ENCODE measurements around the gene UNC13A. TPM values are rescaled to one million over a fixed set of nuclear protein-coding genes. Genes with fewer than 3 reads are reported as not detected.

Gene UNC13A
- total RNA-seq, 2 donors from 2014 or later: 1.3 to 2.6 TPM

DNA sequence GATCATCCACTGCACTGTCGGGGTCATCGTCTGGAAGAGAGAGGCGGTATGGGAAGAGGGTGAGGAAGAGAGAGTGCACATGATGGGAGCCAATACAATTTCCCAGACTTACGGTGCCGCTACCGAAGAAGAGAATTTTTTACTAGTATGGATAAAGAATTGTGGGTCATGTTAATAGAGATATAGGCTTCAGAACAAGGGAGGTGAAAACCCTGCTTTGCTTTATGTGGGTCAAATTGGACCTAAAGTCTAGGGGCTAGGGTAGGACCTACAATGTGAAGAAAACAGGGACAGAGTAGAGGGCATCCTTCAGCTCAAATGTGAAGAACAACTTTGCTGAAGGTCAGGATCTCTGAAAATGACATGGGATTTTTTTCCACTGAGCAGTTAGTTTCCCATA, 29.9 kb downstream of the UNC13A start:
- no peak for TF ChIP-seq POLR2A (IDR thresholded peaks at IDR 0.05)
- WGBS, 2 donors: 81 to 89% methylated on average over 6 of the region's 6 CpGs
- DNase-seq (no peak), ATAC-seq (no peak)
- Histone ChIP-seq H3K27me3 (no peaks in the 10 kb centered on the region), H3K4me1 (no peaks in the 10 kb centered on the region), H3K4me3 (no peak overlapping the region), H3K9me3 (no peaks in the 10 kb centered on the region), H3K36me3 (replicated peaks in 1 of 2; ENCODE audit: insufficient read depth in 1 of 2, low read depth in 2 of 2) (no peaks in the 10 kb centered on the region), H3K27ac (no peak overlapping the region)
- intact Hi-C loops (cut with DNase I): no loop called here

DNA sequence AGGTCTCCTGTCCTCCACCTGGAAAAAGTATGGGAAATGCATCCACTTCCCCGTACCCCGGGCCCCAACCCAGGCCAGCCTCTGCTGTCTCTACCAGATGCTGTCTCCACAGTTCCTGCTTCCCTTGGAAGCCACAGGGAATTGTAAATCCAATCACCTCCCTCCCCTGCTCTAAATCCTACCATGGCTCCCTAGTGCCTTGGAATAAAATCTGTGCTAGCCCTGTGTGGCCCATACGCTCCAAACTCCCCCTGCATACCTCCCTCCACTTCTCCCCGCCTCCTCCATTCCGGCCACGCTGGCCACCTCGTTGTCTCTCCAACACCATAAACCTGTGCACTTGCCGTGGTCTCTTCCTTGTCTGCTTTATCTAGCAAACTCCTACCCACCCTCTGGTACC, 31.2 kb downstream of the UNC13A start:
- Histone ChIP-seq H3K27me3 (no peaks in the 10 kb centered on the region), H3K4me1 (no peaks in the 10 kb centered on the region), H3K36me3 (replicated peaks in 1 of 2; ENCODE audit: insufficient read depth in 1 of 2, low read depth in 2 of 2) (no peaks in the 10 kb centered on the region), H3K27ac (no peak overlapping the region), H3K9me3 (no peaks in the 10 kb centered on the region), H3K4me3 (no peak overlapping the region)
- 65 to 83% methylated on average over 8 of the region's 8 CpGs for WGBS, 2 donors
- ATAC-seq (no peak), DNase-seq (no peak)
- no peak for TF ChIP-seq POLR2A (IDR thresholded peaks at IDR 0.05)
- TF ChIP-seq, protein P1, sequence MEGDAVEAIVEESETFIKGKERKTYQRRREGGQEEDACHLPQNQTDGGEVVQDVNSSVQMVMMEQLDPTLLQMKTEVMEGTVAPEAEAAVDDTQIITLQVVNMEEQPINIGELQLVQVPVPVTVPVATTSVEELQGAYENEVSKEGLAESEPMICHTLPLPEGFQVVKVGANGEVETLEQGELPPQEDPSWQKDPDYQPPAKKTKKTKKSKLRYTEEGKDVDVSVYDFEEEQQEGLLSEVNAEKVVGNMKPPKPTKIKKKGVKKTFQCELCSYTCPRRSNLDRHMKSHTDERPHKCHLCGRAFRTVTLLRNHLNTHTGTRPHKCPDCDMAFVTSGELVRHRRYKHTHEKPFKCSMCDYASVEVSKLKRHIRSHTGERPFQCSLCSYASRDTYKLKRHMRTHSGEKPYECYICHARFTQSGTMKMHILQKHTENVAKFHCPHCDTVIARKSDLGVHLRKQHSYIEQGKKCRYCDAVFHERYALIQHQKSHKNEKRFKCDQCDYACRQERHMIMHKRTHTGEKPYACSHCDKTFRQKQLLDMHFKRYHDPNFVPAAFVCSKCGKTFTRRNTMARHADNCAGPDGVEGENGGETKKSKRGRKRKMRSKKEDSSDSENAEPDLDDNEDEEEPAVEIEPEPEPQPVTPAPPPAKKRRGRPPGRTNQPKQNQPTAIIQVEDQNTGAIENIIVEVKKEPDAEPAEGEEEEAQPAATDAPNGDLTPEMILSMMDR (IDR thresholded peaks at IDR 0.05): no peak
- intact Hi-C loops (cut with DNase I): no loop called here

DNA sequence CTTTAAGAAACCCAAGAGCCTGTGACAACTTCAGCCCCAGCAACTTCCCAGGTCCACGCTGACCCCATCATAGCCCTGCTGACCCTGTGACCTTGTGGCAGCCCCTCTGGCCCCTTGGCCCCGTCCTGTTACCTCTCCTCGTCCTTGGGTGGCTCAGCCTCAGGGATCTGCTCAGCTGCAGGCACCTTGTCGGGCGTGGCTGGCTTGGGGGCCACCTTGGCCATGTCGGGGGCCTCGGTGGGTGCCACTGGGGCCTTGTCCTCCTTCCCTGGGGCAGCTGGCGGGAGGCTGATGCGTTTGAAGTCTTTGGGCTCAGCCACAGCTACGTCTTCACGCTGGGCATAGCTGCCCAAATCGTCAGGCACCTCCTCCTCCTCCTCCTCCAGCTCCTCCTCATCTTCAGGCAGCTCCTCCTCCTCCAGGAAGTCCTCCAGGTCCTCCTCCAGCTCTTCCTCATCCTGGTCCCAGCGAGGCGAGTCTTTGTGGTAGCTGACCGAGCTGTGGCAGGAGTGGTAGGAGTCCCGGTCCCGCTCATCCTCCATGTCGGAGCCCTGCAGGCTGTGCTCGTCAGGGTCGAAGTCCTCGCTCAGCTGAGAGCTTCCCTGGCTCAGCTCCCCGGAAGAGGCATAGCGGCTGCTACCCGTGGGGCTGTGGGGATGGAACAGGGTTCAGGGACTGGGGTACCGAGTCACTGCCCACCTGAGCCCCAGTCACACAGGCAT, 32.2 kb downstream of the UNC13A start:
- DNase-seq: no peak
- intact Hi-C loops (cut with DNase I): no loop called here
- whole genome bisulfite sequencing, 2 donors: 74 to 79% methylated on average over 11 to 23 of the region's 25 CpGs
- no peaks in the 10 kb centered on the region for H3K4me1 ChIP-seq
- ATAC-seq: no peak
- H3K27ac ChIP-seq: no peak overlapping the region
- TF ChIP-seq, protein P1 (IDR thresholded peaks at IDR 0.05): no peak
- TF ChIP-seq POLR2A (IDR thresholded peaks at IDR 0.05): no peak
- H3K27me3 ChIP-seq: no peaks in the 10 kb centered on the region
- H3K9me3 ChIP-seq: no peaks in the 10 kb centered on the region
- no peak overlapping the region for H3K4me3 ChIP-seq
- no peaks in the 10 kb centered on the region for H3K36me3 ChIP-seq (replicated peaks in 1 of 2; ENCODE audit: insufficient read depth in 1 of 2, low read depth in 2 of 2)

DNA sequence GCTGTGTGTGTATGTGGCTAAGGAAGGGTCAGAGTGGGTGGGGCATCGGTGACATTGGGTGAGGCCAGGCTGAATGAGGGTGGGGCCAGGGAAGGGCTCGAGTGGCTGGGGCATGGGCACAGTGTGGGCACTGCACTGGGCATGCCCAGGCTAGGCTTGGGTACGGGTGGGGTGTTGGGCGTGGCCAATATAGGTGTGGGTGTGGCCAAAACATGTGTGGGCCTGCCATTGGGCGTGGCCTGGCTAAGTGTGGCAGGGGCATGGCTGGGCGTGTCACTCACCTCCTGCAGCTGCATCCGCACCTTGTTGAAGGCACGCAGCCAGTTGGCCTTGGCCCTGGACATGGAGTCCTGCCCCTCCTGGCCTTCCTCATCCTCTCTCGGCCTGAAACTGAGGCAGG, 33.2 kb downstream of the UNC13A start:
- intact Hi-C loops (cut with DNase I): no loop called here
- Histone ChIP-seq H3K4me3 (no peak overlapping the region), H3K9me3 (no peaks in the 10 kb centered on the region), H3K27ac (no peak overlapping the region), H3K36me3 (replicated peaks in 1 of 2; ENCODE audit: insufficient read depth in 1 of 2, low read depth in 2 of 2) (no peaks in the 10 kb centered on the region), H3K27me3 (no peaks in the 10 kb centered on the region), H3K4me1 (no peaks in the 10 kb centered on the region)
- no peak for DNase-seq
- peak; percentile 18 for ATAC-seq
- WGBS, 2 donors: 73 to 77% methylated on average over 9 of the region's 9 CpGs
- TF ChIP-seq, protein P1 (IDR thresholded peaks at IDR 0.05): no peak
- TF ChIP-seq POLR2A (IDR thresholded peaks at IDR 0.05): no peak

DNA sequence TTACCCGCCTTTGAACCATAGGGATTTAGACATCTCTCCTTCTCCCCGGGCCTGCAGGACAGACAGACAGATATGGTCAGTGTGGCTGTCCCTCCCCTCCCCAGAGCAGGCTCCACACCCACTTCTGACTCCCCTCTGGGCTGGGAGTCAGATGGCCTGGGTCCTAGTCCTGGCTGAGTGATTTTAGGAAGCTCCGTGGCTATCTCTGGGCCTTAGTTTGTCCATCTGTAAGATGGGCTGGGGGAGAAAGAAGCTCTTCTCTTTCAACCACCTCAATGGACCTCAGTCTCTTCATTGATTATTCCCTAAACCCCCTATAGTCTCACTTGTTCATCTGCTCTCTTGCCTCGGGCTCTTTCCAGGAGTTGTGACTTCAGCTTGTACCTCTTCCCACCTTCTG, 35.5 kb downstream of the UNC13A start:
- Histone ChIP-seq H3K27ac (no peak overlapping the region), H3K9me3 (no peaks in the 10 kb centered on the region), H3K4me3 (no peak overlapping the region), H3K36me3 (replicated peaks in 1 of 2; ENCODE audit: insufficient read depth in 1 of 2, low read depth in 2 of 2) (no peaks in the 10 kb centered on the region), H3K4me1 (no peaks in the 10 kb centered on the region), H3K27me3 (no peaks in the 10 kb centered on the region)
- DNase-seq (no peak), ATAC-seq (no peak)
- intact Hi-C loops (cut with DNase I): no loop called here
- TF ChIP-seq, protein P1 (IDR thresholded peaks at IDR 0.05): no peak
- no peak for TF ChIP-seq POLR2A (IDR thresholded peaks at IDR 0.05)
- WGBS, 2 donors: 72 to 87% methylated on average over 4 of the region's 4 CpGs
